HG03571 (cell line): ENCODE data around the gene CHST14.
A peak's percentile ranks its signal among the peaks of the same experiment; 100 is the strongest.

Experiments used
- ATAC-seq: cut with Tn5 transposase; IDR thresholded peaks from one replicate; pipeline ENCODE4 v1.9.1; 2021; ENCODE audit not compliant: unreplicated experiment

CHST14 gene

GRCh38 chr15:40487816-40488682 lies 17.3 kb downstream of the CHST14 start:
- ATAC-seq, result no peak

- ATAC-seq, result no peak
These were observed 18.7 kb downstream of the CHST14 start for GRCh38 chr15:40489274-40490175.

- no peak for ATAC-seq
These were observed 22.5 kb downstream of the CHST14 start for GRCh38 chr15:40493089-40493840.

GRCh38 chr15:40495516-40495915 lies 24.7 kb downstream of the CHST14 start:
- no peak for ATAC-seq

- ATAC-seq, result no peak
These were observed 27.6 kb downstream of the CHST14 start for GRCh38 chr15:40498418-40498817.

GRCh38 chr15:40498891-40499290 lies 28.1 kb downstream of the CHST14 start:
- no peak for ATAC-seq

- ATAC-seq, result no peak
These were observed 29.1 kb downstream of the CHST14 start for GRCh38 chr15:40499931-40500330.

GRCh38 chr15:40500568-40501330 lies 30.0 kb downstream of the CHST14 start:
- no peak for ATAC-seq

GRCh38 chr15:40501487-40501886 lies 30.7 kb downstream of the CHST14 start:
- ATAC-seq, result no peak

- no peak for ATAC-seq
These were observed 36.3 kb downstream of the CHST14 start for GRCh38 chr15:40506964-40507571.

- ATAC-seq, result no peak
These were observed 37.4 kb downstream of the CHST14 start for GRCh38 chr15:40508216-40508615.

- no peak for ATAC-seq
These were observed 39.4 kb downstream of the CHST14 start for GRCh38 chr15:40510201-40510600.

- peak; percentile 70 for ATAC-seq
These were observed 40.3 kb downstream of the CHST14 start for GRCh38 chr15:40511093-40511471.

GRCh38 chr15:40511472-40512133 lies 40.8 kb downstream of the CHST14 start:
- peak; percentile 32 for ATAC-seq

- ATAC-seq, result no peak
These were observed 41.7 kb downstream of the CHST14 start for GRCh38 chr15:40512440-40512839.

GRCh38 chr15:40513609-40514008 lies 42.8 kb downstream of the CHST14 start:
- ATAC-seq, result no peak

GRCh38 chr15:40516322-40516721 lies 45.5 kb downstream of the CHST14 start:
- no peak for ATAC-seq
